BJ (cell line): ENCODE measurements around the gene DACH1. TPM values are rescaled to one million over a fixed set of nuclear protein-coding genes. Genes with fewer than 3 reads are reported as not detected.
A peak's percentile ranks its signal among the peaks of the same experiment; 100 is the strongest.

Experiments used
- CTCF ChIA-PET: fragments of 350-600 bp; formaldehyde crosslinking; extraction: SDS; loops from one replicate; lab custom pipeline; 2021; ENCODE audit warnings: antibody characterized with exemption, inconsistent platforms; lab: Yijun Ruan, JAX
- POLR2A ChIA-PET: fragments of 300-600 bp; sonication (Branson Sonifier 250); formaldehyde crosslinking; extraction: SDS; loops from one replicate; lab custom pipeline; 2021; ENCODE audit warnings: antibody characterized with exemption; lab: Charles Lee
- DNase-seq: peaks from one replicate; pipeline ENCODE4 v3.0.0-alpha.2; 2011; ENCODE audit warnings: low read depth
- H3K27me3 ChIP-seq: 2 replicates; pipeline ENCODE4 v1.6.0; 2011; ENCODE audit warnings: low read length; ENCODE audit not compliant: control insufficient read depth, insufficient read depth
- H3K36me3 ChIP-seq: 2 replicates; pipeline ENCODE4 v1.5.1; 2011; ENCODE audit warnings: low read length; ENCODE audit not compliant: control insufficient read depth, insufficient read depth
- H3K4me3 ChIP-seq: 2 replicates; pipeline ENCODE4 v1.5.1; 2011; ENCODE audit warnings: low read depth, mild to moderate bottlenecking, control low read depth, low read length
- CTCF ChIP-seq: IDR thresholded peaks from 2 replicates; pipeline ENCODE4 v1.5.1; 2011; ENCODE audit warnings: low read depth, mild to moderate bottlenecking, control low read depth, inconsistent platforms, low read length, moderate library complexity; ENCODE audit not compliant: insufficient read depth
- polyA plus RNA-seq: library from polyadenylated mRNA; depleted of rRNA; stranded (reverse); fragments of >200 nt; gene quantifications from 2 replicates; pipeline ENCODE4 v1.2.3, GENCODE V29; 2011

The DACH1 gene
- polyA plus RNA-seq, 1 experiment = 0.01 TPM

DNA sequence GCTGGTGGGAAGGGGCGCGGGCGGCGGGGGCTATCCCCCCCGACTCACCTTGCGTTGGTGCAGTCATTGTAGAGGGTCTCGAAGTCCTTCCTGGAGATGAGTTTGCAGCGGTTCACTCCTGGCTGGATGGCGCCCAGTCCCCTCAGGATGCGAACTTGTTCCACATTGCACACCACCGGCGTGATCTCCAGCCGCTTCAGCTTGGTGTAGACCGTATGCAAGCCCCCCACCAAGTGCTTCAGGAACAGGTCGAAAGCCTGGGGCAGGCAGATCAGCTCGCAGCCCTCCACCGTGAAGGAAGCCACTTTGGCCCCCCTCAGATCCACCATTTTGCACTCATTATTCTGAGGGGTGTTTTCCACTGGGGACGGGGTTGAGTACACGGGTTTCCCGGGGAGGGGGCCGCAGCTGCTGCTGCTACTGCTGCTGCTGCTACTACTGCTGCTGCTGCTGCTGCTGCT, 1.1 kb downstream of the DACH1 start:
- ChIA-PET POLR2A (no interaction called here), CTCF (interaction anchor here (0.7 kb wide), 1 partner anchor 59 kb away, joined by 3 read pairs; no protein-coding TSS in a partner anchor)
- DNase-seq = no peak
- Histone ChIP-seq H3K36me3 (no peaks in the 10 kb centered on the region), H3K27me3 (peaks cover 19% of the 10 kb centered on the region), H3K4me3 (peak overlapping the region; percentile 19)
- no peak for TF ChIP-seq CTCF

DNA sequence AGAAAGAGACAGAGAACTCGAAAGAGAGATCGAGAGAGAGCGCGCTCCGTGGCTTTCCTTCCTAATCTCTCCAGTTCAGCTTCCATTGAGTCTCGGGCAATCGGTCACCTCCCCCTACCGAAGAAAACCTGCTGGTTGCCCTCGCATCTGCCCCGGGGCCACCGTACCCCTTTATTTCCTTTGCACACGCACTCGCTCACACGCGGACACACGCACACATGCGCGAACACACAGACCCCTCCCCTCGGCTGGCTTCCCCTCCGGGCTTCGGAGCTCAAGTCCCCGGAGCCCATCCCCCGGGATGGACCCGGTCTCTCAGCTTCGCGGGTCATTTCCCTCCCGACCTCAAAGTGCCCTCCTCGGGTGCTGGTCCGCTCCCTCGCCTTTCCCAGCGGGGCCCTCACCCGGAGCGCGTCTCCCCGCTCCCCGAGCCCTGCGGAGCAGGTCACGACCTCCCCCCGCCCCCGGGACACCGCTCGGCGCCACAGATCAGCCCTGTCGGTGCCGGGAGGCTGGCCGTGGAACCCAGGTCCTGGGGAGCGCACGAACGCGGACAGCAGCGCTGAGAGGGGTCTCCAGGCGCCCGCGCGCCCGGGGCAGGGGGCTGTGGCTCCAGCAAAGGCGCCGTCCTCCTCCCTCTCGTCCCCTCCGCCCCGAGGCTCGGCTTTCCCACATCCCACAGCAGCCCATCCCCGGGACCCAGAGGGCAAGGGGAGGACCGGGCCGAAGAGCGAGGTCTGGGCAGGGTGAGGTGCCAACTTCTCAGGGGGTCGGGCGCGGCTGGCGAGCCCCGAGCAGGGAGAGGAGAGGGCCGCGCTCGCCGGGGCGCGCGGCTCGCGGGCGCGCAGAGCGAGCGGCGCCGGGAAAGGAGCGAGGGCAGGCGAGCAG, 1.8 kb downstream of the DACH1 start:
- H3K27me3 ChIP-seq = peaks cover 19% of the 10 kb centered on the region
- POLR2A ChIA-PET = no interaction called here
- DNase-seq = no peak
- no peaks in the 10 kb centered on the region for H3K36me3 ChIP-seq
- H3K4me3 ChIP-seq = peak overlapping the region; percentile 31
- CTCF ChIA-PET = no interaction called here
- TF ChIP-seq CTCF = no peak

GRCh38 chr13:71864094-71864985, 2.7 kb downstream of the DACH1 start:
- ChIA-PET CTCF (no interaction called here), POLR2A (no interaction called here)
- DNase-seq = no peak
- no peak for TF ChIP-seq CTCF
- Histone ChIP-seq H3K27me3 (peaks cover 17% of the 10 kb centered on the region), H3K36me3 (no peaks in the 10 kb centered on the region), H3K4me3 (peak overlapping the region; percentile 31)

- ChIA-PET CTCF (no interaction called here), POLR2A (no interaction called here)
- no peak for DNase-seq
- Histone ChIP-seq H3K27me3 (peaks cover 15% of the 10 kb centered on the region), H3K4me3 (no peak overlapping the region), H3K36me3 (no peaks in the 10 kb centered on the region)
- TF ChIP-seq CTCF = no peak
These were observed 3.6 kb downstream of the DACH1 start for GRCh38 chr13:71863254-71863865.
